GM21717 (cell line): ENCODE data around the gene ANK2.

Experiments used
- ATAC-seq: cut with Tn5 transposase; IDR thresholded peaks from one replicate; pipeline ENCODE4 v1.9.1; 2021; ENCODE audit warnings: mild to moderate bottlenecking, moderate library complexity; ENCODE audit not compliant: unreplicated experiment

The ANK2 gene

GRCh38 chr4:113433116-113433515 lies 383.7 kb downstream of the ANK2 start:
- ATAC-seq: no peak
